NCI-H146 (cell line): ENCODE measurements around the gene OSCP1.
"Not testable (repeated sequence)": the region's sequence is repeated elsewhere in the genome, so short reads cannot be mapped to it uniquely, and the experiment has no call there.

Source experiments
- DNase-seq: peaks from one replicate; lab custom pipeline; 2025; lab: John Stamatoyannopoulos, UW

Gene OSCP1, protein sequence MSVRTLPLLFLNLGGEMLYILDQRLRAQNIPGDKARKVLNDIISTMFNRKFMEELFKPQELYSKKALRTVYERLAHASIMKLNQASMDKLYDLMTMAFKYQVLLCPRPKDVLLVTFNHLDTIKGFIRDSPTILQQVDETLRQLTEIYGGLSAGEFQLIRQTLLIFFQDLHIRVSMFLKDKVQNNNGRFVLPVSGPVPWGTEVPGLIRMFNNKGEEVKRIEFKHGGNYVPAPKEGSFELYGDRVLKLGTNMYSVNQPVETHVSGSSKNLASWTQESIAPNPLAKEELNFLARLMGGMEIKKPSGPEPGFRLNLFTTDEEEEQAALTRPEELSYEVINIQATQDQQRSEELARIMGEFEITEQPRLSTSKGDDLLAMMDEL

DNA sequence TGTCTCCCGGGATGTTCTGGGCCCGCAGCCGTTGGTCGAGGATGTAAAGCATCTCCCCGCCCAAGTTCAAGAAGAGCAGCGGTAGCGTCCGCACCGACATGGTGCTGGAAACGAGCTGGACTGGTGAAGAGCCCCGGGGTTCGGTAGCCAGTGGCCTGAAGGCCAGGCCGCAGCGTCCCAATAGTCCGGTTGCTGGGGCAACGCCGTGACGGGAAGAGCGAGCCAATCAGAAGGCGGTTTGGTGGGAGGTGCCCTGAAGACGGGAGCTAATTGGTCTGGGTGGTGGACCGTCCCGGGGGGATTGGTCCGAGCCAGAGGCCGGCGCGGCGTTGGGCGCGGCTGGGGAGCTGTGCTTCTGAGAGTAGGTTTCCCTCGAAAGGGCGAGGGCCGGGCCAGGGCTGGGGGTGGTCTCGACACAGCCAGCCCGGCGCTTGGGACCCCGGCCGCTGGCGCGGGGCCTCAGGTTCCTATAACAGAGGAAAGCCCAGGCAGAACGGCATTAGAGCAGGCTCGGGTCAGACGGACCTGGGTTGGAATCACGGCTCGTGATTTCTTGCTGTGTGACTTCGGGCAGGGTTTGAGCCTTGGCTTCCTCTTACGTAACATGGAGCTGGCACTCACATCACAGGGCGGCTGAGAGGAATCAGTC lies at the start of gene OSCP1:
OSCP1 (minus strand) TSS at position 182 of the 649 bp plus-strand sequence; CDS start at position 100, 82 bp downstream.
- DNase-seq: peak; percentile 92

DNA sequence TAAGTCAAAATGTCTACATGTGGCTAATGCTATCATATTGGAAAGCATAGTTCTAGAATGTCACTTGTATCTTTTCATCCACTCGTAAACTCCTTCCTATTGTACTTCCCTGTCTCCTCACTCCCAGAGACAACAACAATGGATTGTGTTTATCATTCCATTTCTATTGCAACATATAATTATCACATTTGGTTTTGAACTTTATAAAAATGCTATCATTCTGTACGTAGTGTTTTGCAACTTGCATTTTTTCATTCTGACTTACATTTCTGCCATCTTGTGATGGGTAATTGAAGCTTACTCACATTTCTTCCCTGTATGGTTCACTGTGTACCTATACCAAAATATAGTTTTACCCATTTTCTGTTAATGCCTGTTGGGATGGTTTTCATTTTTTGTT lies 47.0 kb upstream of the OSCP1 start:
- DNase-seq: no peak

DNA sequence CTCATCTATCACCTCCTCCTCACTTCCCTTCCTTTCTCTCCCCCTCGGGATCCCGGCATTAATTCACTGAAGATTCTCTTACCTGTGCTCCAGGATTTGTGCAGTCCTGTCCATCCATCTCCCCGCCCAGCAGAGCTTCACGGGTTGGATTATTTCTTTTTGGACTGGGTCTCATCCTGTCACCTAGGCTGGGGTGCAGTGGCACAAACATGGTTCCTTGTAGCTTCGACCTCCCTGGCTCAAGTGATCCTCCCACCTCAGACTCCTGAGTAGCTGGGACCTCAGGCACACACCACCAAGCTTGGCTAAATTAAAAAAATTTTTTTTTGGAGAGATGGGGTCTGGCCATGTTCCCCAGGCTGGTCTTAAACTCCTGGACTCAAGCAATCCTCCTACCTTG lies 44.7 kb upstream of the OSCP1 start:
- no peak for DNase-seq

DNA sequence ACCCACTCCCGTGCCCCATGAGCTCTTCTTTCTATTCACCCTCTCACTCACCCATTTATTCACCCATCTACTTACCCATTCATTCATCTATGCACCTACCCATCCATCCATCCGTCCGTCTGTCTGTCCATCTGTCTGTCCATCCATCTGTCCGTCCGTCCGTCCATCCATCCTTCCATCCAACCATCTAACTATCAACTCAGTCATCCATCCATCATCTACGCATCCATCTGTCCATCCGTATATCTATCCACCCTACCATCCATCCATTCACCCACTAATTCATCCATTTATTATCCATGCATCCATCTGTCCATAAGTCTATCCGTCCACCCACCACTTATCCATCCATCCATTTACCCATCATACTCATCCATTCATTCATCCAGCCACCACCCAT lies 43.3 kb upstream of the OSCP1 start:
- no peak for DNase-seq

DNA sequence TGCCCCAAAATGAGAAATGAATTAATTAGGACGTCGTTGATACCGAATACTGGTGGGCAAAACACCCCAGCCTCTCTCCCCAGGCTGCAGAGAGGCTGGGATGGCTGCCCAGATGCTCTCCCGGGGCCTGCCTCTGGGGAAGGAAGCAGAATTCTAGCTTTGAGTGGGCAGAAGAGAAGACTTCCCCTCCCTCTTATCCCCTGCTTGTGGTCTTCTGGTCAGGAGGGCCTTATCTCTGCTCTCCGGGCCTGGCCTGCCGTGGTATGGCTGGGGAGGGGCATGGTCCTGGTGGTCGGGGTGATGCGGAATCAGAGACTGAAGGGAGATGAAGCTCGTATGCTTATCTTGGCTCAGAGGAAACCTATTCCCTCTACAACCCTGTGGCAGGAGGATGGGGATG lies 42.2 kb upstream of the OSCP1 start:
- DNase-seq: no peak

DNA sequence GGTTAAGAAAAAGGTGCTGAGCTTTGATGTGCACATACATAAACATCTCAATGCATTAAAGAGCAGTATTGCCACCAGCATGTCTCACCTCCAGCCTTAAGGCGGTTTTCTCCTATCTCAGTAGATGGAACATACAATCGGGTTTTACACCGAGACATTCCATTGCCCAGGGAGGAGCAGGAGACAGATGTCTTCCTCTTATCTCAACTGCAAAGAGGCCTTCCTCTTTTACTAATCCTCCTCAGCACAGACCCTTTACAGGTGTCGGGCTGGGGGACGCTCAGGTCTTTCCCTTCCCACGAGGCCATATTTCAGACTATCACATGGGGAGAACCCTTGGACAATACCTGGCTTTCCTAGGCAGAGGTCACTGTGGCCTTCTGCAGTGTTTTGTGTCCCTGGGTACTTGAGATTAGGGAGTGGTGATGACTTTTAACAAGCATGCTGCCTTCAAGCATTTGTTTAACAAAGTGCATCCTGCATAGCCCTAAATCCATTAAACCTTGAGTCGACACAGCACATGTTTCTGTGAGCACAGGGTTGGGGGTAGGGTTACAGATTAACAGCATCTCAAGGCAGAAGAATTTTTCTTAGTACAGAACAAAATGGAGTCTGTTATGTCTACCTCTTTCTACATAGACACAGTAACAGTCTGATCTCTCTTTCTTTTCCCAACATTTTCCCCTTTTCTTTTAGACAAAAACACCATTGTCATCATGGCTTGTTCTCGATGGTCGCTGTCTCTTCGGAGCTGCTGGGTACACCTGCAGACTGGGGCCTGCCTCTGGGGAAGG lies 39.2 kb upstream of the OSCP1 start:
- DNase-seq: not testable (repeated sequence)

DNA sequence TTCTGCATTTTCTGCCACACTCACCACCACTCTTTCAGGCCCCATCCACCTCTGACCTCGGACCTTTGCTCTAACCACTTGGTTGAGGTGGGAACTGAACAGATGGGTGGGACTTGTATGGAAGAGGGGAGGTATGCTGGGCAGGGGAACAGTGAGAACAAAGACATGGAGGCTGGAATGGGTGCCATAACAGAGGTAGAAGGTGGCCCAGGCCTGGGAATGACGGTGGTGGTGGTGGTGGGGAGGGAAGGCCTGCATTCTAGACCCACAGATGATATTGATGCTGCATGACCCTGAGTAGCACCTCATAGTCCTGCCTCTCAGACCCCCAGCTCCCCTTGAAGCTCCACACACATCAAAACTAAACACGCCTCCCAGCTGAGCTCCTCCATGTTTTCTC lies 37.7 kb upstream of the OSCP1 start:
- DNase-seq: no peak

DNA sequence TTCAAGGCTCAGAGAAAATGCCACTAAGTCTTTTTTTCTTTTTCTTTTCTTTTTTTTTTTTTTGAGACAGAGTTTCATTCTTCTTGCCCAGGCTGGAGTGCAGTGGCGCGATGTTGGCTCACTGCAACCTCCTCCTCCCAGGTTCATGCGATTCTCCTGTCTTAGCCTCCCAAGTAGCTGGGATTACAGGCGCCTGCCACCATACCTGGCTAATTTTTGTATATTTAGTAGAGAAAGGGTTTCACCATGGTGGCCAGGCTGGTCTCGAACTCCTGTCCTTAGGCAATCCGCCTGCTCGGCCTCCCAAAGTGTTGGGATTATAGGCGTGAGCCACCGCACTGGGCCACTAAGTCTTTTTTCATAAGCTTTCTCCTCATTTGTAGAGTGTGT lies 37.1 kb upstream of the OSCP1 start:
- DNase-seq: not testable (repeated sequence)

DNA sequence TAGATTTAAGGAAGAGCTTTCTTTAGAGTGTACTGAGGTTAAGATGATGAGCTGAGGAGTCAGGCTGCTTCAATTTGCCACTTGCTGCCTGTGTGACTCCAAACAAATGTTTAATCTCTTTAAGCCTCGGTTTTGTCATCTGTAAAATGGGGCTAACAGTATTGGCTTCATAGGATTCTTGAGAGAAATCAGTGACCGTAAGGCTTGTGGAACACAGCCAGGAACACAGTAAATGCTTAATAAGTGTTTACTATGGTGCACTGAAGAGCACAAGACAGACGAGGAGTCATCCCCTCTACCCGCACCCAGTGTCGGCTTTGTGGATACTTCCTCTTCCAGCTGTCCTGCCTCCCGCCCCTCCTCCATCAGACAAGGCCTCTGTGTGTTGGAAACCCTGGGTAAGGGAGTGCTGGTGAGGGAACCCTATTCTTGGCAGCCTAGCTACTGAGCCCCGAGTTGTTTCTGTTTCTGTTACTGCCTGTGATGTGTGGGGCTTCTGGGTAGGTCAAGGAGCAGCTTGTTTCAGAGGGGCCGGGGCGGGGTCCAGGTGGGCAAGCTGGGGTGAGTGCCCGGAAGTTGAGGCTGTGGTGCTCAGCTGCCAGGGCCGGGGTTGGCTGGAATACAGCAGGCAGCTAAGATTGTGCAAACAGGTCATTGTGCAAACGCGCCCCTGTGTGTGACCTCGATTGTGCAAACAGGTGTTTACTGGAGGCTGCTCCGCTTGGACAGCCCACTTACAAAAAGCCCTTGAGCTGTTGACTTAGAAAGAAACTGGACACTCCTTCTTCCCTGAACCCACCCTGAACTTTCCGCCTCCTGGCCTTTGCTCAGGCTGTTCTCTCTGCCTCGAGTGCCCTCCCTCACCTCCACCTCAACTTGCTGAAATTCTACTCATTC lies 36.4 kb upstream of the OSCP1 start:
- DNase-seq: peak; percentile 92

DNA sequence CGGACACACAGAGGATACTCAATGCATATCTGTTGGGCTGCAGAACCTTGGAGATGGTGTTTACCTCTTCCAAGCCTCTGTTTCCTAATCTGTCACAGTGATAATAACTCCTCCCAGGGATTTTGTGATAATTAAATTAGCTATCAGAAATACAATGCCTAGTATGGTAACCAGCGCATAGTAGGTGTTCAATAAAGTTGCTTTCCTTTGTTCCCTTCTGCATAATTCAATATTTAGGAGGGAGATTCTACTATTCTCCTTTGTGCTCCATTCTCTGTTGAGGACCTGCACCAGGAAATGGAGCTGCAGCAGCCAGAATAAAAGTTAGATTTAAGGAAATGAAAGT lies 35.8 kb upstream of the OSCP1 start:
- no peak for DNase-seq

DNA sequence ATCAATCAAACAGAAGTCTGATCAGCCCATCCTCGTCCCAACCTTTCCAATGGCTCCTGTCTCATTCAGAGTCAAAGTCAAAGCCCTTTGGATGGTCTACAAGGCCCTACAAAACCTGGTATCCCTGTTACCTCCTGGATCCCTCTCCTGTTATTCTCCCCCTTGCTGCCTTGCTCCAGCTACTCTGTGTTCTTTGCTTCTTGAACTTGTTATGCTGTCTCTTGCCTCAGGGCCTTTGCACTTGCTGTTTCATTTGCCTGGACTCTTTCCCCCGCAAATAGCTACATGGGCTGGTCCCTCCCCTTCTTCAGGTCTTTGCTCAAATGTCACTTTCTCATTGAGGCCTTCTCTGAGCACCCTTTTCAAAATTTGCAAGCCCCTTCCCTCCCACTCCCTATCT lies 33.8 kb upstream of the OSCP1 start:
- no peak for DNase-seq

DNA sequence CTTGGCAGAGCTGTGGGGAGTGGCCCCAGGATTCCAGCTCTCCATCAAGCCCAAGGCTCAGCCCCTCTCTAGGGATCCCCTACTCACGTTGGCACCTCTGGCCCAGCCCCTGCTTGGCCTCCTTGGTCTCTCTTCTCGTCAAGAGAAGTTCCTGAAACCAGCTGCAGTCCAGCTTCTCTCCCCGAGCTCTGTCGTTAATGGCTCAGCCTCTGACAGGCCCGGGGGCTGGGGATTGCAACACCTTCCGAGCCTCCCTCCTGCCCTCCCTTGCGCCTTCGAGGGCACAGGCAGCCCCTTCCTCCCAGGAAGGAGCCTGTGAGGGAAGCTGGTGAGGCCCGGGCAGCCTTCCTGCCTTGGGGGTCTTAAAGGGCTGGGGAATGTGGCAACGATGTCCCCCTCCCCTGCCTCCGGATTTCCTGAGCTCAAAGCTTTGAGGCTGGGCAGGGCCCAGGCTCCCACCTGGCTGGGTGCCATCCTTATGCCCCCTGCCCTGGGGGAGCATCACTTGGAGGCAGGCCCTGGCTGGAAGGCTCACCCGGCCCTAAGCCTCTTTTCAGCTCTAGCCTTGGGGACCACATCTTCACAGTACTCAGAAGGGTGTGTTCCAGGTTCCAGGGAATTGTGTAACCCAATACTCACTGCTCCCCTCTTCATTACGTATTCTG lies 32.6 kb upstream of the OSCP1 start, which contains the start of gene CSF3R:
CSF3R (minus strand) TSS at position 190 of the 665 bp plus-strand sequence. CDS start 3,417 bp downstream, outside the sequence.
- DNase-seq: no peak

DNA sequence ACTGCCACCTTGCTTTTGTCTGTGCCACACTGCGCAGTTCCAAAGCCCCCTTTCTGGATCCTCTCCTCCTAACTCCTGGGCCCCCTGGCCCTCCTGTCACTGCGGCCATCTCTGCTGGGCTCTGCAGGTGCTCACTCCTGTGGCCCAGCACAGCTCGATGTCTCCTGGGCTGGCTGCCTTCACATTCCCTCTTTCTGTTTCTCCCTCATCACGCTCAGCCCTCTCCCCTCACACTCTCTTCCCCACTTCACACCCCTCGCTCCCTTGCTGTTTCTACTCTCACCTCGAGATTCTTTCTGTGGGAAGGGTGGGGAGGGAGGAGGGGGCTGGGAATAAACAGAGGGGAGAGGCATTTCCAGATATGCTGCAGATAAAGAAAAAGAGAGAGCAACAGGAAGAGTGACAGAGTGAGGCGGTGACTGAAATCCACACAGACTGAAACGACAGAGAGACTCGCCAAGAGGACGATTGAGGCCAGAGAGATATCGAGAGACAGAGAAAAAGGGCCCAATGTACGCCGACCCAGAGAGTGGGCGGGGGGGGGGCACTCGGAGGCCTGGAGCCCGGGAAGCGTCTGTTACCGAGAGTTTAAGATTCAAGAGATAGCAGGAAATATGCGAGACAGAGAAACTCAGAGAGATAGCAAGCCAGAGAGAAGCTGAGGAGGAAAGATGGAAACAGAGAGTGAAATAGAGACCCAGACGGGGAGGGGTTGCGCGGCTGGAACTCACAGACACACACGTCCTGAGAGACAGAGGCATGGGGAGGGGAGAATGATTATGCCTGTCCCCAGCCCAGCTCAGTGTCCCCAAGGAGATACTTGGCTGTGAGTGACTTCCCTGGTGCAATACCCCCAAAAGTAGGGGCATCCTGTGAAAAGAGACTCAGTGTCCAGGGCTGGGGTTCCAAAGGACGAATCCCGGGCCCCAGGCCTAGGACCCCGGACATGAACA lies 31.8 kb upstream of the OSCP1 start:
- DNase-seq: no peak

DNA sequence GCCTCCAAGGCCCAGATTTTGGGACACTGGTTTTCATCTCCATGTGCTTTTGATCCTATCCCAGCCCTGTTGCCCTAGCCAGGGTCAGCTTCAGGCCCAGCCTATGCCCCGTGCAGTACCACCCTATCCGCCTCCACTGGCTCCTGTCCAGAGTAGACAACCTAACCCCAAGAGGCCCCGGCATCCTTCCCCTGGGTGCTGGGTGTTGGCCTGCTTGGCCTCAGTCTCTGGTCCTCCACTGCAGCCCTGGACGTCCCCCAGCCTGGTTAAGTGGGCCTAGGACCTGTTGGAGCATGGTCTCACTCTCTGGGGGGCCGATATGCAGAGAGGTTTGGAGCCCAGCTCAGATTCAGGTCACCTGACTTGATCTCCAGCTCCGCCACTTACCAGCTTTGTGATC lies 30.8 kb upstream of the OSCP1 start:
- DNase-seq: no peak

DNA sequence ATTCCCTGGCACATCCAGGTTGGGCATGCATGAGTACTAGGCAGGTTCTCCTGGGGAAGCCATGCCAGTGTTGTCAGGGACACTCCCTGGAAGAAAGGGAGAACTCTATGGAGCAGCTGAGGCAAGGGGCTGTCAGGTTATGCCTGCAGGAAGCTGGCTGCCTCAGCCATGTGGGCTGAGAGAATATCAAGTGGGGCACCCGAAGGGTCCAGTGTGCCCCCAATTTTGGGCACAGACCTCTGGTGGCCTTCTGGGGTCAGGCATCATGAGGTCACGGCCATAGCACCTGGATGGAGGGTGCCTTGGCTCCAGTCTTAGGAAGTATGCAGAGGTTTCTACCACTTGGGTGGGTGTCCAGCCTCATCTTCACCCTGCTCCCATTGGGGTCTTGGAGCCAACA lies 29.9 kb upstream of the OSCP1 start:
- DNase-seq: no peak

DNA sequence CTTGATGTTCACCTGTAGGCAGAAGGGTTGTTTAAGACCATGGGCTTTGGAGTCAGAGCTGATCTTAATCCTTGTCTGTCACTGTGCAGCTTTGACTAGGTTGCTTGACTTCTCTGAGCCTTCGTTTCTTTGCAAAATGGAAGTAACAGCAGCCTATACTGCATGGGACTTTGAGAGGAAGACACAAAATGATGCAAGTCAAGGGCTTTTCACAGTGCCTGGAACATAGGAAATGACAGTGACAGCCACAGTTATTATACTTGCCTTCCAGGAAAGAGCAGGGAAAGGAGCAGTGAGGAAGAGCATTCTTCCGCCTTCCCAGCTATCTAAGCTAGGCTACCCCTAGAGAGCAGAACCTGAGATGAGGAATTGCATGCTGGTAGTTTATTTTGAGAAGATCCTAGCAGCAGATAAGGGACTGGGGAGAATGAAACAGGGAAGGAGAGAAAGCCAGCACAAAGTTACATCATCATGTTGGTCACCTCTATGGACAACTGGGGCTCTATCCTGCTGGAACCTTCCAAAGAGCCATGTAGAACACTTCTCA lies 29.3 kb upstream of the OSCP1 start:
- DNase-seq: no peak

DNA sequence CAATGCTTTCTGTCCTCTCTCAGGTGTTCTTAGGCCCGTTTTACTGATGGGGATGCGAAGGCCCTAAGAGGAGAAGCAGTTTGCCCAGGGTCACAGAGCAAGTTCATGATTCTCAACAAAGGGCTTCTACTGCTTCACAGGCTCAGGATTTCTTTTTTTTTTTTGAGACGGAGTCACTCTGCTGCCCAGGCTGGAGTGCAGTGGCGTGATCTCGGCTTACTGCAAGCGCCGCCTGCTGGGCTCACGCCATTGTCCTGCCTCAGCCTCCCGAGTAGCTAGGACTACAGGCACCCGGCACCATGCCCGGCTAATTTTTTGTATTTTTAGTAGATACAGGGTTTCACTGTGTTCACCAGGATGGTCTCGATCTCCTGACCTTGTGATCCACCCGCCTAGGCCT lies 27.4 kb upstream of the OSCP1 start:
- DNase-seq: not testable (repeated sequence)

DNA sequence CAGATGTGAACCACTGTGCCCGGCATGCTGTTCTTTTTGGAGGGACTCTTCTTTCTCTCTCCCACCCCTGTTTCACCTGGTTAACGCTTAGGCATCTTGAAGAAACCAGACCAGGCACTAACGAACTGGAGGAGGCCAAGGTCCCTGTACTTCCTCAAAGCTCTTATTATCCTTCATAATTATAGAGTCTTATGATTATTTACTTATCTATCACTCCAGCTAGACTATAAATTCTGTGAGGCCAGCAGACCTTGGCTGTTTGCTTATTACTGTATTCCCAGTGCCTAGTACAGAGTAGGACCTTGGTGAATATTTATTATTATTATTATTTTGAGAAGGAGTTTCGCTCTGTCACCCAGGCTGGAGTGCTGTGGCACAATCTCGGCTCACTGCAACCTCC lies 26.7 kb upstream of the OSCP1 start:
- no peak for DNase-seq

DNA sequence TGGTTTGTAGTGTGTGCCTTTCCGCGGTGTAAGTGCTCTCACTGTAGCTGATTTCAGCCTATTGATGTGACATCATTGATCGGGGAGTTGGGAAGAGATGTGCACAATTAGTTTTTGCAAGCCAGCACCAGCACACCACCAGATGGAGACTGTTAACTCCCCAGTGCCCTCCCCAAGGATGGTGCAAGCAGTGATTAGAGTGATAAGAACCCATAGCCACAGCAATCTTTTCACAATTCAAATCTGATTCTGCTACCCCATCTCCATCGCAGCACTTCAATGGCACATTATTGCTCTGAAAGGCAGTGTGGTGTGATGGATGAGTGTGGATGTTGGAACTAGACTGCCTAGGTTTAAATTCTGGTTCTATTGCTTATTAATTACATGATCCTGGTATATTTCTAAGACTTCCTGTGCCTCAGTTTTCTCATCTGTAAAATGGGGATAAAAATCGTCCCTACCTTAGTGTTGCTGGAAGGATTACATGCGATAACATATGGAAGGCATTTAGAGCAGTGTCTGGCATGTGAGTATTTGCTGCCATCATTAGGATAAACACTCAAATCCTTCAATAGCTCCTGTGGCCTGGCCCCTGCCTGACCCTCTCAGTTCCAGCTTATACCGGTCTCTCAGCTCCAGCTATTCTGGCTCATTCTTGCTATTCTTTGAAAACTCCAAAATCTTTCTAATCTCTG lies 25.8 kb upstream of the OSCP1 start:
- no peak for DNase-seq
